Rectal smooth muscle tissue (tissue), 1 donor: ENCODE results near the gene MANBA.

Experiments used
- H3K27ac ChIP-seq: one replicate; pipeline ENCODE4 v1.7.0; 2013; ENCODE audit warnings: low read depth, low read length, inconsistent platforms
- H3K27me3 ChIP-seq: one replicate; pipeline ENCODE4 v1.7.0; 2013; ENCODE audit warnings: low read length; ENCODE audit not compliant: control insufficient read depth, insufficient read depth
- H3K36me3 ChIP-seq: one replicate; pipeline ENCODE4 v1.7.0; 2013; ENCODE audit warnings: low read length; ENCODE audit not compliant: control insufficient read depth, insufficient read depth
- H3K4me1 ChIP-seq: one replicate; pipeline ENCODE4 v1.7.0; 2013; ENCODE audit warnings: low read length; ENCODE audit not compliant: control insufficient read depth, insufficient read depth
- H3K4me3 ChIP-seq: one replicate; pipeline ENCODE4 v1.7.0; 2013; ENCODE audit warnings: low read length
- H3K9ac ChIP-seq: one replicate; pipeline ENCODE4 v1.7.0; 2013; ENCODE audit warnings: low read length

The MANBA gene

GRCh38 chr4:102604222-102604940 lies 156.4 kb downstream of the MANBA start:
- no peaks in the 10 kb centered on the region for H3K27me3 ChIP-seq
- H3K27ac ChIP-seq = no peak overlapping the region
- H3K9ac ChIP-seq = no peak overlapping the region
- H3K4me3 ChIP-seq = no peak overlapping the region
- no peaks in the 10 kb centered on the region for H3K4me1 ChIP-seq
- peaks cover 28% of the 10 kb centered on the region for H3K36me3 ChIP-seq

- H3K27me3 ChIP-seq = no peaks in the 10 kb centered on the region
- no peak overlapping the region for H3K9ac ChIP-seq
- H3K36me3 ChIP-seq = peaks cover 24% of the 10 kb centered on the region
- no peak overlapping the region for H3K27ac ChIP-seq
- no peak overlapping the region for H3K4me3 ChIP-seq
- H3K4me1 ChIP-seq = no peaks in the 10 kb centered on the region
These were observed 159.1 kb downstream of the MANBA start for GRCh38 chr4:102601586-102602227.

GRCh38 chr4:102600689-102601088 lies 160.1 kb downstream of the MANBA start:
- H3K27ac ChIP-seq = no peak overlapping the region
- H3K4me3 ChIP-seq = no peak overlapping the region
- peaks cover 28% of the 10 kb centered on the region for H3K36me3 ChIP-seq

GRCh38 chr4:102599886-102600285 lies 160.9 kb downstream of the MANBA start:
- Histone ChIP-seq H3K9ac (no peak overlapping the region), H3K4me3 (no peak overlapping the region), H3K27me3 (no peaks in the 10 kb centered on the region), H3K4me1 (no peaks in the 10 kb centered on the region), H3K27ac (no peak overlapping the region), H3K36me3 (peaks cover 28% of the 10 kb centered on the region)

More at GRCh38 chr4:102600689-102601088, 160.1 kb downstream of the MANBA start:
- H3K4me1 ChIP-seq = no peaks in the 10 kb centered on the region
- no peak overlapping the region for H3K9ac ChIP-seq
- H3K27me3 ChIP-seq = no peaks in the 10 kb centered on the region

- H3K4me3 ChIP-seq = no peak overlapping the region
- no peak overlapping the region for H3K9ac ChIP-seq
- peaks cover 28% of the 10 kb centered on the region for H3K36me3 ChIP-seq
- H3K4me1 ChIP-seq = no peaks in the 10 kb centered on the region
- no peaks in the 10 kb centered on the region for H3K27me3 ChIP-seq
- no peak overlapping the region for H3K27ac ChIP-seq
These were observed 161.3 kb downstream of the MANBA start for GRCh38 chr4:102599455-102599854.

- Histone ChIP-seq H3K27ac (no peak overlapping the region), H3K27me3 (no peaks in the 10 kb centered on the region)
These were observed 161.9 kb downstream of the MANBA start for GRCh38 chr4:102598762-102599374.

GRCh38 chr4:102598086-102598761 lies 162.5 kb downstream of the MANBA start:
- Histone ChIP-seq H3K27ac (no peak overlapping the region), H3K9ac (no peak overlapping the region), H3K27me3 (no peaks in the 10 kb centered on the region), H3K4me1 (no peaks in the 10 kb centered on the region), H3K4me3 (no peak overlapping the region), H3K36me3 (peaks cover 26% of the 10 kb centered on the region)

More at GRCh38 chr4:102598762-102599374, 161.9 kb downstream of the MANBA start:
- Histone ChIP-seq H3K36me3 (peaks cover 26% of the 10 kb centered on the region), H3K4me3 (no peak overlapping the region), H3K9ac (no peak overlapping the region), H3K4me1 (no peaks in the 10 kb centered on the region)

- H3K36me3 ChIP-seq = peaks cover 23% of the 10 kb centered on the region
- H3K27ac ChIP-seq = no peak overlapping the region
- H3K27me3 ChIP-seq = no peaks in the 10 kb centered on the region
- H3K4me3 ChIP-seq = no peak overlapping the region
- H3K9ac ChIP-seq = no peak overlapping the region
- no peaks in the 10 kb centered on the region for H3K4me1 ChIP-seq
These were observed 164.2 kb downstream of the MANBA start for GRCh38 chr4:102596532-102596931.

- Histone ChIP-seq H3K27ac (no peak overlapping the region), H3K4me1 (no peaks in the 10 kb centered on the region), H3K9ac (no peak overlapping the region), H3K27me3 (no peaks in the 10 kb centered on the region), H3K4me3 (no peak overlapping the region), H3K36me3 (peaks cover 20% of the 10 kb centered on the region)
These were observed 166.8 kb downstream of the MANBA start for GRCh38 chr4:102594000-102594399.

- no peak overlapping the region for H3K4me3 ChIP-seq
These were observed 167.6 kb downstream of the MANBA start for GRCh38 chr4:102593147-102593546.

GRCh38 chr4:102592256-102592655 lies 168.5 kb downstream of the MANBA start:
- H3K4me3 ChIP-seq = no peak overlapping the region
- no peaks in the 10 kb centered on the region for H3K4me1 ChIP-seq
- H3K9ac ChIP-seq = no peak overlapping the region
- peaks cover 11% of the 10 kb centered on the region for H3K36me3 ChIP-seq
- no peaks in the 10 kb centered on the region for H3K27me3 ChIP-seq
- no peak overlapping the region for H3K27ac ChIP-seq

More at GRCh38 chr4:102593147-102593546, 167.6 kb downstream of the MANBA start:
- no peak overlapping the region for H3K9ac ChIP-seq
- no peak overlapping the region for H3K27ac ChIP-seq
- no peaks in the 10 kb centered on the region for H3K4me1 ChIP-seq
- no peaks in the 10 kb centered on the region for H3K27me3 ChIP-seq
- H3K36me3 ChIP-seq = peaks cover 15% of the 10 kb centered on the region

- H3K4me1 ChIP-seq = no peaks in the 10 kb centered on the region
- no peak overlapping the region for H3K9ac ChIP-seq
- no peak overlapping the region for H3K4me3 ChIP-seq
- no peaks in the 10 kb centered on the region for H3K27me3 ChIP-seq
- H3K36me3 ChIP-seq = peaks cover 11% of the 10 kb centered on the region
- no peak overlapping the region for H3K27ac ChIP-seq
These were observed 171.0 kb downstream of the MANBA start for GRCh38 chr4:102589743-102590142.
